ENCODE measurements around the gene TRIM10.
"Not testable (repeated sequence)": the region's sequence is repeated elsewhere in the genome, so short reads cannot be mapped to it uniquely, and the experiment has no call there.

TRIM10 gene

GRCh38 chr6:30127238-30128093 lies 33.5 kb downstream of the TRIM10 start:
- DNase-seq, result no peak

DNA sequence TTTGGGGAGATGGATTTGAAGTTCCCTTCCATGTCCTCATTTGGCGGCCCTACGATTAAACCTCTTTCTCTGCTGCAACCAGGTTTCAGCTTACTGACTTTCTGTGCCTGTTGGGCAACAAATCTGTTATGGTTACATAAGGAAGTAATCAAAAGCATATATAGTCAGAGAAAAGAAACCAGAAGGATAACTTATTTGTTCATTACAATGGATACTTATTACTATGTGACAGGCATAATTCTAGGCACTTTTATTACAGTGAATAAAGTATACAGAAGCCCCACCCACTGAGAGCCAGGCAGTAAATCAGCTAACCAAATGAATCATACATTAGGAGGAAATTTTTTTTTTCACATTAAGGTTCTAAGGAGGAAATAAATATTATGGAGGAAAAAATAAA lies 38.5 kb downstream of the TRIM10 start:
- DNase-seq, result peak in 3 of 4 experiments; percentile 21 to 44 (median 27)

- DNase-seq, result no peak
Observed at GRCh38 chr6:30121446-30122366, 39.3 kb downstream of the TRIM10 start.

GRCh38 chr6:30118691-30119090 lies 42.3 kb downstream of the TRIM10 start:
- DNase-seq, result not testable (repeated sequence)

DNA sequence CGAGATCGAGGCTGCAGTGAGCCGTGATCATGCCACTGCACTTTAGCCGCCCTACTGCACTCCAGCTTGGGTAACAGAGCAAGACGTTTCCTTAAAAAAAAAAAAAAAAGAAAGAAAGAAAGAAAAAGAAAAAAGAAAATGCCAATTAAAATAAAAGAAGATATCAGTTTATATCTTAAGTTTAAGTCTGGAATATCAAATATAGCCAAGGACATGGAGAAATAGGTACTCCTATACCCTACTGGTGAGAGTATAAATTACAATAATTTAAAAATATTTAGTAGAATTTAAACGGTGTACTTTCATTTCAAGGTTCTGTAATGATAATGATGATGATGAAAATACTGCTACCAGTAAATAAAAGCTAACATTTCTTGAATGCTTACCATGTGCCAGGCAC lies 44.3 kb downstream of the TRIM10 start:
- no peak for DNase-seq

GRCh38 chr6:30113841-30114240 lies 47.2 kb downstream of the TRIM10 start:
- no peak for DNase-seq

- DNase-seq, result peak in 3 of 4 experiments; percentile 45 to 62 (median 56)
Observed at GRCh38 chr6:30113003-30113759, 47.8 kb downstream of the TRIM10 start, which contains the start of gene TRIM31. Gene TRIM31, minus strand, starts transcription at chr6:30113090. Its CDS starts 285 bp downstream, at chr6:30112805.

- DNase-seq, result peak in 3 of 4 experiments; percentile 57 to 65 (median 60)
Observed at GRCh38 chr6:30112402-30112994, 48.5 kb downstream of the TRIM10 start.

- DNase-seq, result no peak
Observed at GRCh38 chr6:30111266-30111856, 49.6 kb downstream of the TRIM10 start.

- no peak for DNase-seq
Observed at GRCh38 chr6:30104661-30105060, 56.4 kb downstream of the TRIM10 start.

- DNase-seq, result no peak
Observed at GRCh38 chr6:30103872-30104179, 57.2 kb downstream of the TRIM10 start.

GRCh38 chr6:30102970-30103871 lies 57.8 kb downstream of the TRIM10 start:
- peak; percentile 90 to 94 (median 90) for DNase-seq

DNA sequence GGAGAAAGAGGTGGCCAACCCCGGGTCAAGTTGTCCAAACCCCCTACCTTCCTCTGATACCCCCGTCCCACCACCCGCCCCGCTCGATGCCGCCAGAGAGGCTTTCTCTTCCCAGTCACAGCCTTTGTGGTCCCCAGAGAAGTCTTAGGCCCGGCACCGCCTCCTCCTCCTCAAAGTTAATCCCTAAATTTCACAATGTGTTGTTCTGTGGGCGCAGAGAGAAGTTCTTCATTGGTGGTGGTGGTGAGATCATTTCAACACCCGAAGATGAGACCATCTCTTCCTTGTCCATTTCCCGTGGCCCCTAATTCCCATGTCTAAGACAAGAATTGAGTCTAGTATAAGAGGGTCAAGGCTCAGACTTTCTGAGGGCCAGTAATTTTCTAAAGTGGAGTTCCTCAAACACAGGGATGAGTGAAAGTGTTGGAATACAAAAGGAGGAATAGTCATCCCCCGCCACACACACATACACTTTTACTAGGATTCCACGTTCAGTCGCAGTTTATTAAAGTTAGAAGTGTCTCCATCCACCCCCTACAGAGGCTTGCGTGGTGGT lies 58.5 kb downstream of the TRIM10 start:
- DNase-seq, result peak; percentile 78 to 88 (median 83)

All from suppressor macrophage (primary cell).